ENCODE data around the gene MRPL53.

GRCh38 chr2:74450570-74451190 lies 21.8 kb downstream of the MRPL53 start:
- no peak for TF ChIP-seq EZH2 (IDR thresholded peaks at IDR 0.05; ENCODE audit: low read depth, unreplicated experiment)
- TF ChIP-seq CTCF (conservative IDR thresholded peaks at IDR 0.05; ENCODE audit: low read depth in 2 of 2) = no peak
- TF ChIP-seq POLR2AphosphoS5 (IDR thresholded peaks at IDR 0.05; ENCODE audit: low read depth) = no peak
- TF ChIP-seq REST (IDR thresholded peaks at IDR 0.05; ENCODE audit: unreplicated experiment) = no peak
- TF ChIP-seq EZH2phosphoT487 (IDR thresholded peaks at IDR 0.05; ENCODE audit: unreplicated experiment) = no peak
- no peak for TF ChIP-seq STAT1 (IDR thresholded peaks at IDR 0.05; ENCODE audit: unreplicated experiment)
- no peak for TF ChIP-seq NANOG (IDR thresholded peaks at IDR 0.05; ENCODE audit: borderline replicate concordance)
